HepG2 (cell line): ENCODE data around the gene TXNL4B. TPM values are rescaled to one million over a fixed set of nuclear protein-coding genes. Genes with fewer than 3 reads are reported as not detected.
A peak's percentile ranks its signal among the peaks of the same experiment; 100 is the strongest.

Experiments used
- ATAC-seq: fragments of 200-7000 bp; cut with Tn5 transposase; 3 replicates; pipeline ENCODE4 v1.9.1; 2020; ENCODE audit warnings: mild to moderate bottlenecking, moderate library complexity
- BruUV-seq: library from RNA; stranded (reverse); fragments of 400-500 nt; replicated peaks from 2 replicates; lab custom pipeline; 2021; lab: Mats Ljungman, UMichigan
- CTCF ChIA-PET: fragments of 300-600 bp; formaldehyde crosslinking; extraction: SDS; loops from one replicate; lab custom pipeline; 2021; ENCODE audit warnings: low total read pairs, inconsistent platforms, low intra/inter-chr PET ratio; lab: Yijun Ruan, JAX
- POLR2A ChIA-PET: fragments of 350-600 bp; sonication (Branson Sonifier 250); formaldehyde crosslinking; loops from one replicate; lab custom pipeline; 2020; ENCODE audit warnings: antibody characterized with exemption, inconsistent platforms; lab: Yijun Ruan, JAX
- DNase-seq: peaks from one replicate; pipeline ENCODE4 v3.0.0-alpha.2; 2015; ENCODE audit warnings: low spot score
- FAIRE-seq: peaks from 3 replicates; lab custom pipeline; 2011; peaks lifted over from hg19 to GRCh38; lab: Jason Lieb, UNC
- H2AFZ ChIP-seq: one replicate; pipeline ENCODE4 v1.6.1; 2011; ENCODE audit warnings: low read length, inconsistent platforms
- H3K27ac ChIP-seq: fragments of 300-600 bp; 3 replicates; pipeline ENCODE4 v1.8.0; 2011; ENCODE audit warnings: mixed run types, mild to moderate bottlenecking, mixed read lengths, low read length, inconsistent platforms; ENCODE audit not compliant: insufficient read depth; ENCODE audit errors: extremely low read length
- H3K27me3 ChIP-seq, 2 experiments: fragments of 200-600 bp in 1 of 2; 2 replicates in 1 of 2; 3 replicates in 1 of 2; pipeline versions ENCODE4 v1.6.0 to v1.8.0; 2011; ENCODE audit warnings: low read length in 2 of 2, mild to moderate bottlenecking in 2 of 2, moderate library complexity in 2 of 2, inconsistent platforms in 1 of 2; ENCODE audit not compliant: insufficient read depth in 2 of 2, control insufficient read depth in 1 of 2
- H3K36me3 ChIP-seq, 2 experiments: fragments of 200-600 bp in 1 of 2; replicated peaks in 1 of 2; 2 replicates in 1 of 2; 3 replicates in 1 of 2; pipeline versions ENCODE4 v1.5.1 to v1.8.0; 2011; ENCODE audit warnings: low read length in 2 of 2, inconsistent platforms in 1 of 2; ENCODE audit not compliant: insufficient read depth in 2 of 2, control insufficient read depth in 1 of 2
- H3K4me1 ChIP-seq: 2 replicates; pipeline ENCODE4 v1.5.1; 2012; ENCODE audit warnings: low read length, inconsistent platforms; ENCODE audit not compliant: insufficient read depth
- H3K4me2 ChIP-seq: 2 replicates; pipeline ENCODE4 v1.6.0; 2011; ENCODE audit warnings: low read depth, low read length, inconsistent platforms
- H3K4me3 ChIP-seq, 3 experiments: fragments of 200-600 bp in 1 of 3; sonication (generic), shearing (Covaris generic) in 1 of 3; replicated peaks in 1 of 3; 2 replicates each; pipeline ENCODE4 v1.5.1; 2011 to 2016; ENCODE audit warnings: low read length in 3 of 3, inconsistent platforms in 2 of 3, low read depth in 2 of 3, mild to moderate bottlenecking in 2 of 3, control low read depth in 1 of 3, mixed read lengths in 1 of 3; ENCODE audit not compliant: insufficient read depth in 1 of 3
- H3K79me2 ChIP-seq: one replicate; pipeline ENCODE4 v1.6.1; 2011; ENCODE audit warnings: low read length, inconsistent platforms; ENCODE audit not compliant: insufficient read depth
- H3K9ac ChIP-seq: 2 replicates; pipeline ENCODE4 v1.6.0; 2011; ENCODE audit warnings: mild to moderate bottlenecking, low read depth, low read length, inconsistent platforms; ENCODE audit not compliant: insufficient read depth
- H3K9me3 ChIP-seq: 2 replicates; pipeline ENCODE4 v1.5.1; 2012; ENCODE audit warnings: mild to moderate bottlenecking, low read length
- H4K20me1 ChIP-seq: 2 replicates; pipeline ENCODE4 v1.6.0; 2011; ENCODE audit warnings: inconsistent platforms, mild to moderate bottlenecking, low read length, moderate library complexity; ENCODE audit not compliant: insufficient read depth
- FOXM1 ChIP-seq: sonication (generic); formaldehyde crosslinking; IDR thresholded peaks from 2 replicates; pipeline ENCODE4 v1.5.0; 2020; ENCODE audit warnings: missing genetic modification reagents
- GFI1 ChIP-seq: sonication (generic); formaldehyde crosslinking; IDR thresholded peaks from 2 replicates; pipeline ENCODE4 v1.5.0; 2020; ENCODE audit warnings: missing genetic modification reagents, mild to moderate bottlenecking, borderline replicate concordance
- HOXD1 ChIP-seq: sonication (generic); formaldehyde crosslinking; IDR thresholded peaks from 2 replicates; pipeline ENCODE4 v1.5.0; 2020; ENCODE audit warnings: missing genetic modification reagents
- KDM5A ChIP-seq: fragments of 200-600 bp; sonication (generic); IDR thresholded peaks from 2 replicates; pipeline ENCODE4 v1.7.0; 2018; ENCODE audit warnings: antibody characterized with exemption, mild to moderate bottlenecking, low read length, borderline replicate concordance
- MAF1 ChIP-seq: sonication (generic); formaldehyde crosslinking; IDR thresholded peaks from 2 replicates; pipeline ENCODE4 v1.5.0; 2020; ENCODE audit warnings: missing genetic modification reagents, borderline replicate concordance
- RBAK ChIP-seq: sonication (generic); formaldehyde crosslinking; IDR thresholded peaks from 2 replicates; pipeline ENCODE4 v1.5.1; 2020; ENCODE audit warnings: mild to moderate bottlenecking, missing genetic modification reagents
- SRY ChIP-seq: sonication (generic); formaldehyde crosslinking; IDR thresholded peaks from 2 replicates; pipeline ENCODE4 v1.8.0; 2022; ENCODE audit warnings: mild to moderate bottlenecking, missing genetic modification reagents
- TEAD2 ChIP-seq: sonication (generic); formaldehyde crosslinking; IDR thresholded peaks from 2 replicates; pipeline ENCODE4 v1.9.0; 2021; ENCODE audit warnings: missing genetic modification reagents
- XBP1 ChIP-seq: sonication (generic); formaldehyde crosslinking; IDR thresholded peaks from 2 replicates; pipeline ENCODE4 v1.5.0; 2020; ENCODE audit warnings: missing genetic modification reagents
- ZNF180 ChIP-seq: sonication (generic); formaldehyde crosslinking; IDR thresholded peaks from 2 replicates; pipeline ENCODE4 v1.4.0; 2020; ENCODE audit warnings: low read depth, missing genetic modification reagents, borderline replicate concordance
- ZNF224 ChIP-seq: sonication (generic); formaldehyde crosslinking; IDR thresholded peaks from 2 replicates; pipeline ENCODE4 v1.5.0; 2020; ENCODE audit warnings: mild to moderate bottlenecking, missing genetic modification reagents
- ZNF33A ChIP-seq: sonication (generic); formaldehyde crosslinking; IDR thresholded peaks from 2 replicates; pipeline ENCODE4 v1.5.1; 2020; ENCODE audit warnings: missing genetic modification reagents, mild to moderate bottlenecking, moderate library complexity, borderline replicate concordance
- ZNF556 ChIP-seq: sonication (generic); formaldehyde crosslinking; IDR thresholded peaks from 2 replicates; pipeline ENCODE4 v1.4.0; 2020; ENCODE audit warnings: mild to moderate bottlenecking, missing genetic modification reagents, borderline replicate concordance
- ZNF558 ChIP-seq: sonication (generic); formaldehyde crosslinking; IDR thresholded peaks from 2 replicates; pipeline ENCODE4 v1.9.0; 2022; ENCODE audit warnings: mild to moderate bottlenecking, missing genetic modification reagents, borderline replicate concordance
- ZNF614 ChIP-seq: IDR thresholded peaks from 2 replicates; pipeline ENCODE4 v1.6.1; 2018; ENCODE audit warnings: missing biosample characterization, missing genetic modification reagents, inconsistent platforms, borderline replicate concordance
- ZNF644 ChIP-seq: IDR thresholded peaks from 2 replicates; pipeline ENCODE4 v1.6.1; 2016; ENCODE audit warnings: low read depth
- ZNF674 ChIP-seq: sonication (generic); formaldehyde crosslinking; IDR thresholded peaks from 2 replicates; pipeline ENCODE4 v1.5.0; 2020; ENCODE audit warnings: low read depth, mild to moderate bottlenecking, missing genetic modification reagents
- ZNF678 ChIP-seq: sonication (generic); formaldehyde crosslinking; IDR thresholded peaks from 2 replicates; pipeline ENCODE4 v1.4.0; 2020; ENCODE audit warnings: mild to moderate bottlenecking, missing genetic modification reagents
- ZNF746 ChIP-seq: sonication (generic); formaldehyde crosslinking; IDR thresholded peaks from 2 replicates; pipeline ENCODE4 v1.8.0; 2022; ENCODE audit warnings: mild to moderate bottlenecking, missing genetic modification reagents
- whole genome bisulfite sequencing: methylation state at CpG from one replicate; pipeline ENCODE4 v1.1.6; 2017; ENCODE audit warnings: low lambda C conversion rate; 5-methylcytosine and 5-hydroxymethylcytosine counted together
- in situ Hi-C: cut with HindIII; loops from 2 replicates; pipeline ENCODE4 v1.10.0; 2017; ENCODE audit warnings: low pct_unique_long_range_greater_than_20kb; ENCODE audit not compliant: extremely low pct_ligation_motif_present
- intact Hi-C: fragments of 100-400 bp; cut with micrococcal nuclease; formaldehyde crosslinking; loops from one replicate; pipeline ENCODE4 v1.10.0; 2022; ENCODE audit not compliant: unreplicated experiment
- polyA plus RNA-seq, 8 experiments: library from polyadenylated mRNA; depleted of rRNA in 3 of 8; stranded (reverse) in 7 of 8; unstranded in 1 of 8; fragments of >200 nt; fragmentation: Illumina TruSeq in 4 of 8; extraction: Trizol in 4 of 8; gene quantifications; 2 replicates each; pipeline versions ENCODE4 v1.2.1 to v1.2.3, GENCODE V29; 2011 to 2016; ENCODE audit warnings: low read depth in 4 of 8, missing spikeins in 1 of 8, mixed read lengths in 1 of 8; ENCODE audit not compliant: insufficient read depth in 1 of 8
- total RNA-seq, 5 experiments: library from RNA; depleted of rRNA; stranded (reverse); fragments of >200 nt; fragmentation: Illumina TruSeq; extraction: Trizol; gene quantifications; 2 replicates each; pipeline ENCODE4 v1.2.3, GENCODE V29; 2016; ENCODE audit warnings: low read depth in 1 of 5
- TF ChIP-seq, protein P1 (sequence below): IDR thresholded peaks from 2 replicates; pipeline ENCODE4 v1.6.1; 2018; ENCODE audit warnings: missing genetic modification reagents
- TF ChIP-seq, protein P2 (sequence below): sonication (generic); formaldehyde crosslinking; IDR thresholded peaks from 2 replicates; pipeline ENCODE4 v1.5.0; 2020; ENCODE audit warnings: missing genetic modification reagents, mild to moderate bottlenecking, borderline replicate concordance
- TF ChIP-seq, protein P3 (sequence below): IDR thresholded peaks from 2 replicates; pipeline ENCODE4 v1.6.1; 2016; ENCODE audit warnings: low read depth, borderline replicate concordance
- TF ChIP-seq, protein P4 (sequence below): sonication (generic); formaldehyde crosslinking; IDR thresholded peaks from 2 replicates; pipeline ENCODE4 v1.8.1; 2022; ENCODE audit warnings: mild to moderate bottlenecking, missing genetic modification reagents

Gene TXNL4B
- total and polyA plus RNA-seq, 2 of the 13 experiments (the other 11 are each of a cell fraction or from before 2014, with no cell fraction given), result 17.4 to 18.3 TPM

DNA sequence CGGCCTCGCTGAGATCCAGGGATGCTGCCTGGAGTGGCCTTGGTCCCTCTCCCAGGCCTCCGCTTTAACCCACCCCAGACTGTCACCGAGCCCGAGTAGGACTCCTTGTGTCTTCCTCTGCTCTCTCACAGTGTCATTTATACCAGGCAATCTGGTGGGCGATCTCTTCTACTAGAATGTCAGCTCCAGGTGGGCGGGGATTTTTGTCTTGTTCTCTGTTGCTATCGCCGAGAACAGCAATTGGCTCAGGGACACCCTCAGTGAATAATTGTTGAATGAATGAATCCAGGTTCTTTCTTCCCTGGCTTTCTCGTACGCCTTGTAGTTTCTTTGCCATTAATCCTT is 818 bp upstream of the TXNL4B start:
- intact Hi-C loops, result no loop called here
- CTCF ChIA-PET, result no interaction called here
- Histone ChIP-seq H2AFZ (no peak overlapping the region), H3K9ac (peak overlapping the region; percentile 92), H3K4me2 (peak overlapping the region; percentile 91), H3K27ac (peak overlapping the region; percentile 88), H3K79me2 (peaks cover 75% of the 10 kb centered on the region), H4K20me1 (no peaks in the 10 kb centered on the region; the same call in none of the 2 replicates), H3K9me3 (no peaks in the 10 kb centered on the region), H3K36me3 (peaks cover 23 to 46% of the 10 kb centered on the region in 2 experiments), H3K4me1 (peaks cover 54% of the 10 kb centered on the region), H3K27me3 (peaks cover 0 to 4% of the 10 kb centered on the region in 2 experiments; a peak in 1 of 5 replicates), H3K4me3 (peak overlapping the region; percentile 98 to 100 (median 98))
- peak; percentile 22 for ATAC-seq
- FAIRE-seq, result no peak
- in situ Hi-C loops, result no loop called here
- BruUV-seq, result TSS peak; percentile 69
- POLR2A ChIA-PET, result interaction anchor here (0.6 to 4.7 kb wide), 16 partner anchors 10 to 285 kb away, joined by 3 to 51 read pairs (median 6); partner anchors contain the start of genes AP1G1, HP, HPR and IST1
- WGBS, result 0% methylated on average over 11 of the region's 11 CpGs
- no peak for DNase-seq
- no peak for TF ChIP-seq RBAK
- TF ChIP-seq, protein P1, sequence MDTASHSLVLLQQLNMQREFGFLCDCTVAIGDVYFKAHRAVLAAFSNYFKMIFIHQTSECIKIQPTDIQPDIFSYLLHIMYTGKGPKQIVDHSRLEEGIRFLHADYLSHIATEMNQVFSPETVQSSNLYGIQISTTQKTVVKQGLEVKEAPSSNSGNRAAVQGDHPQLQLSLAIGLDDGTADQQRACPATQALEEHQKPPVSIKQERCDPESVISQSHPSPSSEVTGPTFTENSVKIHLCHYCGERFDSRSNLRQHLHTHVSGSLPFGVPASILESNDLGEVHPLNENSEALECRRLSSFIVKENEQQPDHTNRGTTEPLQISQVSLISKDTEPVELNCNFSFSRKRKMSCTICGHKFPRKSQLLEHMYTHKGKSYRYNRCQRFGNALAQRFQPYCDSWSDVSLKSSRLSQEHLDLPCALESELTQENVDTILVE, result no peak
- TF ChIP-seq MAF1, result no peak
- no peak for TF ChIP-seq HOXD1 (CRISPR knock-in tag)
- no peak for TF ChIP-seq ZNF556 (CRISPR knock-in tag)
- TF ChIP-seq GFI1 (CRISPR knock-in tag), result no peak
- TF ChIP-seq ZNF614 (CRISPR knock-in tag), result no peak
- peak; percentile 21; the same call in 1 of the 2 replicates for TF ChIP-seq KDM5A
- TF ChIP-seq ZNF644 (CRISPR knock-in tag), result no peak
- TF ChIP-seq ZNF224 (CRISPR knock-in tag), result no peak
- peak; percentile 3; the same call in 1 of the 2 replicates for TF ChIP-seq SRY
- no peak for TF ChIP-seq ZNF558
- no peak for TF ChIP-seq XBP1 (CRISPR knock-in tag)
- no peak for TF ChIP-seq TEAD2 (CRISPR knock-in tag)
- 0 out of 2 replicates have a peak, but pooled peaks have one; percentile 10 for TF ChIP-seq ZNF674 (CRISPR knock-in tag)
- TF ChIP-seq, protein P2, sequence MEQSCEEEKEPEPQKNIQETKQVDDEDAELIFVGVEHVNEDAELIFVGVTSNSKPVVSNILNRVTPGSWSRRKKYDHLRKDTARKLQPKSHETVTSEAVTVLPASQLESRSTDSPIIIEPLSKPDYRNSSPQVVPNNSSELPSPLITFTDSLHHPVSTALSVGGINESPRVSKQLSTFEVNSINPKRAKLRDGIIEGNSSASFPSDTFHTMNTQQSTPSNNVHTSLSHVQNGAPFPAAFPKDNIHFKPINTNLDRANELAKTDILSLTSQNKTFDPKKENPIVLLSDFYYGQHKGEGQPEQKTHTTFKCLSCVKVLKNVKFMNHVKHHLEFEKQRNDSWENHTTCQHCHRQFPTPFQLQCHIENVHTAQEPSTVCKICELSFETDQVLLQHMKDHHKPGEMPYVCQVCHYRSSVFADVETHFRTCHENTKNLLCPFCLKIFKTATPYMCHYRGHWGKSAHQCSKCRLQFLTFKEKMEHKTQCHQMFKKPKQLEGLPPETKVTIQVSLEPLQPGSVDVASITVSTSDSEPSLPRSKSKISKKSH (CRISPR knock-in tag), result no peak
- 0 out of 2 replicates have a peak, but pooled peaks have one; percentile 1 for TF ChIP-seq ZNF180 (CRISPR knock-in tag)
- no peak for TF ChIP-seq FOXM1 (CRISPR knock-in tag)
- TF ChIP-seq ZNF678, result no peak
- TF ChIP-seq, protein P3, sequence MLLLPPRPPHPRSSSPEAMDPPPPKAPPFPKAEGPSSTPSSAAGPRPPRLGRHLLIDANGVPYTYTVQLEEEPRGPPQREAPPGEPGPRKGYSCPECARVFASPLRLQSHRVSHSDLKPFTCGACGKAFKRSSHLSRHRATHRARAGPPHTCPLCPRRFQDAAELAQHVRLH (CRISPR knock-in tag), result no peak
- TF ChIP-seq, protein P4, sequence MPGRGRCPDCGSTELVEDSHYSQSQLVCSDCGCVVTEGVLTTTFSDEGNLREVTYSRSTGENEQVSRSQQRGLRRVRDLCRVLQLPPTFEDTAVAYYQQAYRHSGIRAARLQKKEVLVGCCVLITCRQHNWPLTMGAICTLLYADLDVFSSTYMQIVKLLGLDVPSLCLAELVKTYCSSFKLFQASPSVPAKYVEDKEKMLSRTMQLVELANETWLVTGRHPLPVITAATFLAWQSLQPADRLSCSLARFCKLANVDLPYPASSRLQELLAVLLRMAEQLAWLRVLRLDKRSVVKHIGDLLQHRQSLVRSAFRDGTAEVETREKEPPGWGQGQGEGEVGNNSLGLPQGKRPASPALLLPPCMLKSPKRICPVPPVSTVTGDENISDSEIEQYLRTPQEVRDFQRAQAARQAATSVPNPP (CRISPR knock-in tag), result no peak
- no peak for TF ChIP-seq ZNF33A (CRISPR knock-in tag)
- TF ChIP-seq ZNF746, result no peak
